ENCODE results near the gene MACROD2. TPM values are rescaled to one million over a fixed set of nuclear protein-coding genes. Genes with fewer than 3 reads are reported as not detected.

The MACROD2 gene
- total and polyA plus RNA-seq, 2 of the 4 experiments (the other 2 are of a cell fraction), result not detected

DNA sequence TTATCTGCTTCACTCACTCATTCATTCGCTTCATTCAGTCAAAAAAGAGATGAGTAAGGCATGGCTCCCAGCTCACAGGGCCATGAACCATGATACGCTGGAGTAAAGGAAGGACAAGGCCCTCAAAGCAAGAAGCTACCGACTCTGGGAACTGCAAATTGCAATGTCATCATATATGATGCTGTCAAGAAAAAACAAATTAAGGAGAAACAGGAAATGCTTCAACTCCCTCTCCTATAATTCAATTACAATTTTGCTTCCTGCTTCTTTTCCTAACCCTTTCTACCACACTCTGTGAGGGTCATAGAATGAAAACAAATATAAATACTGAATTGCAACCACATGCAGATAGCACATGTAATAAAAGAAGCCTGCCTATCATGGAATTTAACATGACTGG lies 1067.8 kb downstream of the MACROD2 start:
- DNase-seq (no peak), ATAC-seq (ENCODE audit: low read depth) (no peak)
- H3K9me1 ChIP-seq (ENCODE audit: insufficient read depth, low read length), result no peaks in the 10 kb centered on the region
- H2BK15ac ChIP-seq (ENCODE audit: low read depth, low read length), result no peak overlapping the region
- in situ Hi-C loops (cut with MboI; ENCODE audit: low sequenced_read_pairs) (no loop called here), intact Hi-C loops (cut with micrococcal nuclease) (no loop called here), dilution Hi-C loops (cut with HindIII; ENCODE audit: low sequenced_read_pairs, unreplicated experiment) (no loop called here)
- no CpG with 5 or more reads among the region's 3 CpGs for WGBS, 2 experiments (ENCODE audit: extremely low coverage in 2 of 2, insufficient read length in 1 of 2)
- no peak overlapping the region for H4K5ac ChIP-seq (ENCODE audit: low read depth, low read length)
- TF ChIP-seq MAFK (IDR thresholded peaks at IDR 0.05; ENCODE audit: low read depth, low read length), result peak; percentile 78
- TF ChIP-seq FOS (IDR thresholded peaks at IDR 0.05; ENCODE audit: low read depth, low read length), result no peak
- H3K23ac ChIP-seq (ENCODE audit: low read depth, low read length), result no peak overlapping the region
- H3K56ac ChIP-seq (ENCODE audit: extremely low read depth, insufficient read depth, low read length), result no peak overlapping the region
- H3K14ac ChIP-seq (replicated peaks; ENCODE audit: low read depth, low read length), result no peak overlapping the region
- H3K18ac ChIP-seq (ENCODE audit: low read depth, low read length), result no peak overlapping the region
- no peak overlapping the region for H3K4ac ChIP-seq (ENCODE audit: low read depth, low read length)
- no peak overlapping the region for H2AK9ac ChIP-seq (replicated peaks; ENCODE audit: low read depth, low read length, poor library complexity)
- H3K36me3 ChIP-seq (ENCODE audit: control insufficient read depth, insufficient read depth, low read length), result no peaks in the 10 kb centered on the region
- no peak overlapping the region for H2BK120ac ChIP-seq (ENCODE audit: low read depth, low read length)
- H2AFZ ChIP-seq (replicated peaks; ENCODE audit: low read length, poor library complexity), result no peak overlapping the region
- H4K8ac ChIP-seq (ENCODE audit: low read depth in 2 of 2, low read length in 2 of 2), result no peak overlapping the region
- H2BK5ac ChIP-seq (ENCODE audit: low read depth, low read length, poor library complexity, severe bottlenecking), result no peak overlapping the region
- no peak overlapping the region for H3K27ac ChIP-seq (ENCODE audit: insufficient read depth, low read length)
- CTCF ChIA-PET, result no interaction called here
- no peak overlapping the region for H3K9ac ChIP-seq (ENCODE audit: low read depth, low read length)
- H2BK20ac ChIP-seq (ENCODE audit: low read depth, low read length), result no peak overlapping the region
- no peak overlapping the region for H4K91ac ChIP-seq (ENCODE audit: insufficient read depth, low read depth, low read length)
- POLR2A ChIA-PET (ENCODE audit: unreplicated experiment), result no interaction called here
- peaks cover 15% of the 10 kb centered on the region for H3K9me3 ChIP-seq (ENCODE audit: control insufficient read depth, insufficient read depth, low read length)
- no peaks in the 10 kb centered on the region for H3K4me1 ChIP-seq (ENCODE audit: control insufficient read depth, insufficient read depth, low read length)
- no peak overlapping the region for H2AK5ac ChIP-seq (ENCODE audit: low read depth, low read length)
- no peaks in the 10 kb centered on the region for H3K27me3 ChIP-seq (ENCODE audit: control insufficient read depth, insufficient read depth, low read length)
- H3K4me3 ChIP-seq (ENCODE audit: insufficient read depth, low read depth, low read length), result no peak overlapping the region
- no peaks in the 10 kb centered on the region for H3K79me1 ChIP-seq (ENCODE audit: low read depth in 1 of 2, low read length in 2 of 2)
- H3K4me2 ChIP-seq (ENCODE audit: low read depth, low read length), result no peak overlapping the region
- BruUV-seq (replicated peaks), result no TSS peak
- no peaks in the 10 kb centered on the region for H4K20me1 ChIP-seq (ENCODE audit: insufficient read depth, low read length)

Measured in IMR-90 (cell line).